ENCODE results near the gene SLC35G3. TPM values are rescaled to one million over a fixed set of nuclear protein-coding genes. Genes with fewer than 3 reads are reported as not detected.
"Not testable (repeated sequence)": the region's sequence is repeated elsewhere in the genome, so short reads cannot be mapped to it uniquely, and the experiment has no call there.

SLC35G3 gene
- total RNA-seq, 2 experiments from 2014 or later, result not detected

GRCh38 chr17:35155246-35155645 lies 38.9 kb downstream of the SLC35G3 start:
- Mint-ChIP-seq H3K27ac (no peak overlapping the region), H3K9me3 (no peaks in the 10 kb centered on the region), H3K4me1 (ENCODE audit: low read depth) (peaks cover 21% of the 10 kb centered on the region), H3K27me3 (no peaks in the 10 kb centered on the region), H3K36me3 (ENCODE audit: low read depth) (no peaks in the 10 kb centered on the region), H3K4me3 (no peak overlapping the region)
- H3K4me3 ChIP-seq (ENCODE audit: low read length), result no peak overlapping the region
- no peaks in the 10 kb centered on the region for H3K27me3 ChIP-seq (ENCODE audit: control insufficient read depth in 1 of 2, insufficient read depth in 2 of 2, low read length in 2 of 2)
- ATAC-seq (ENCODE audit: poor library complexity), result no peak
- intact Hi-C loops (cut with DNase I, micrococcal nuclease), result no loop called here
- H3K9me3 ChIP-seq (ENCODE audit: control insufficient read depth in 1 of 2, insufficient read depth in 1 of 2, low read length in 2 of 2), result no peaks in the 10 kb centered on the region
- H3K4me1 ChIP-seq (ENCODE audit: insufficient read depth, low read length), result peaks cover 18% of the 10 kb centered on the region
- CTCF ChIA-PET, result no interaction called here
- no peak for TF ChIP-seq CTCF (IDR thresholded peaks at IDR 0.05)
- POLR2A ChIA-PET, result no interaction called here
- DNase-seq, result no peak
- H3K36me3 ChIP-seq (ENCODE audit: insufficient read depth, low read length), result no peaks in the 10 kb centered on the region
- no peak overlapping the region for H3K27ac ChIP-seq (ENCODE audit: low read depth in 1 of 2, low read length in 2 of 2)

- Mint-ChIP-seq H3K4me3 (no peak overlapping the region), H3K27me3 (no peaks in the 10 kb centered on the region), H3K4me1 (ENCODE audit: low read depth) (peaks cover 13% of the 10 kb centered on the region), H3K9me3 (no peaks in the 10 kb centered on the region), H3K36me3 (ENCODE audit: low read depth) (no peaks in the 10 kb centered on the region), H3K27ac (no peak overlapping the region)
- POLR2A ChIA-PET, result no interaction called here
- Histone ChIP-seq H3K9me3 (ENCODE audit: control insufficient read depth in 1 of 2, insufficient read depth in 1 of 2, low read length in 2 of 2) (no peaks in the 10 kb centered on the region), H3K4me1 (ENCODE audit: insufficient read depth, low read length) (peaks cover 11% of the 10 kb centered on the region), H3K27me3 (ENCODE audit: control insufficient read depth in 1 of 2, insufficient read depth in 2 of 2, low read length in 2 of 2) (no peaks in the 10 kb centered on the region), H3K27ac (ENCODE audit: low read depth in 1 of 2, low read length in 2 of 2) (no peak overlapping the region), H3K36me3 (ENCODE audit: insufficient read depth, low read length) (no peaks in the 10 kb centered on the region), H3K4me3 (ENCODE audit: low read length) (no peak overlapping the region)
- CTCF ChIA-PET, result no interaction called here
- TF ChIP-seq CTCF (IDR thresholded peaks at IDR 0.05), result no peak
- DNase-seq (no peak), ATAC-seq (ENCODE audit: poor library complexity) (no peak)
- intact Hi-C loops (cut with DNase I, micrococcal nuclease), result no loop called here
Observed at GRCh38 chr17:35154196-35155165, 39.7 kb downstream of the SLC35G3 start.

GRCh38 chr17:35152421-35153140 lies 41.6 kb downstream of the SLC35G3 start:
- DNase-seq (no peak), ATAC-seq (ENCODE audit: poor library complexity) (no peak)
- Mint-ChIP-seq H3K36me3 (ENCODE audit: low read depth) (no peaks in the 10 kb centered on the region), H3K4me3 (no peak overlapping the region), H3K27me3 (no peaks in the 10 kb centered on the region), H3K9me3 (no peaks in the 10 kb centered on the region), H3K4me1 (ENCODE audit: low read depth) (no peaks in the 10 kb centered on the region), H3K27ac (no peak overlapping the region)
- TF ChIP-seq CTCF (IDR thresholded peaks at IDR 0.05), result no peak
- Histone ChIP-seq H3K27me3 (ENCODE audit: control insufficient read depth in 1 of 2, insufficient read depth in 2 of 2, low read length in 2 of 2) (no peaks in the 10 kb centered on the region), H3K4me3 (ENCODE audit: low read length) (no peak overlapping the region), H3K36me3 (ENCODE audit: insufficient read depth, low read length) (no peaks in the 10 kb centered on the region), H3K9me3 (ENCODE audit: control insufficient read depth in 1 of 2, insufficient read depth in 1 of 2, low read length in 2 of 2) (no peaks in the 10 kb centered on the region), H3K27ac (ENCODE audit: low read depth in 1 of 2, low read length in 2 of 2) (no peak overlapping the region), H3K4me1 (ENCODE audit: insufficient read depth, low read length) (no peaks in the 10 kb centered on the region)
- CTCF ChIA-PET, result no interaction called here
- intact Hi-C loops (cut with DNase I, micrococcal nuclease), result no loop called here
- POLR2A ChIA-PET, result interaction anchor here (0.6 kb wide), 1 partner anchor 437 kb away, joined by 6 read pairs; no protein-coding TSS in a partner anchor

GRCh38 chr17:35151080-35151479 lies 43.1 kb downstream of the SLC35G3 start:
- H3K4me3 ChIP-seq (ENCODE audit: low read length); DNase-seq; intact Hi-C loops (cut with DNase I, micrococcal nuclease); H3K36me3 ChIP-seq (ENCODE audit: insufficient read depth, low read length); CTCF ChIA-PET; H3K27me3 ChIP-seq (ENCODE audit: control insufficient read depth in 1 of 2, insufficient read depth in 2 of 2, low read length in 2 of 2); H3K36me3 Mint-ChIP-seq (ENCODE audit: low read depth); H3K4me1 Mint-ChIP-seq (ENCODE audit: low read depth); H3K27ac Mint-ChIP-seq; H3K9me3 Mint-ChIP-seq; H3K9me3 ChIP-seq (ENCODE audit: control insufficient read depth in 1 of 2, insufficient read depth in 1 of 2, low read length in 2 of 2); H3K4me3 Mint-ChIP-seq; H3K27ac ChIP-seq (ENCODE audit: low read depth in 1 of 2, low read length in 2 of 2); ATAC-seq (ENCODE audit: poor library complexity); H3K4me1 ChIP-seq (ENCODE audit: insufficient read depth, low read length); H3K27me3 Mint-ChIP-seq: not testable (repeated sequence)
- POLR2A ChIA-PET, result interaction anchor here (0.8 kb wide), 1 partner anchor 9 kb away, joined by 3 read pairs; the partner anchor contains the start of gene NLE1

Data from CD4-positive, alpha-beta T cell (primary cell).